ENCODE data around the gene BEND7.

GRCh38 chr10:13536674-13537366 is 8.0 kb upstream of the BEND7 start:
- TF ChIP-seq CTCF (IDR thresholded peaks at IDR 0.05), result peak in 3 of 5 experiments; percentile 26 to 42 (median 36)
- no peak for TF ChIP-seq POLR2A (IDR thresholded peaks at IDR 0.05)
- TF ChIP-seq EP300 (IDR thresholded peaks at IDR 0.05), result no peak
